SHP77 (cell line): ENCODE results near the gene PANX3.

Experiments used
- DNase-seq, 2 experiments: peaks; one replicate each; lab custom pipeline; 2025; lab: John Stamatoyannopoulos, UW

Gene PANX3

GRCh38 chr11:124618863-124619262 lies 7.6 kb downstream of the PANX3 start:
- DNase-seq: no peak

GRCh38 chr11:124622531-124623451 lies 11.6 kb downstream of the PANX3 start, which contains the start of gene TBRG1:
TSS of gene TBRG1 (plus strand) at chr11:124622864. CDS start at chr11:124623084, 220 bp downstream.
- peak; percentile 86 to 93 for DNase-seq

- no peak for DNase-seq
Observed at GRCh38 chr11:124623861-124624525, 12.8 kb downstream of the PANX3 start.

- no peak for DNase-seq
Observed at GRCh38 chr11:124625504-124626168, 14.4 kb downstream of the PANX3 start.

- no peak for DNase-seq
Observed at GRCh38 chr11:124627546-124627945, 16.3 kb downstream of the PANX3 start.

DNA sequence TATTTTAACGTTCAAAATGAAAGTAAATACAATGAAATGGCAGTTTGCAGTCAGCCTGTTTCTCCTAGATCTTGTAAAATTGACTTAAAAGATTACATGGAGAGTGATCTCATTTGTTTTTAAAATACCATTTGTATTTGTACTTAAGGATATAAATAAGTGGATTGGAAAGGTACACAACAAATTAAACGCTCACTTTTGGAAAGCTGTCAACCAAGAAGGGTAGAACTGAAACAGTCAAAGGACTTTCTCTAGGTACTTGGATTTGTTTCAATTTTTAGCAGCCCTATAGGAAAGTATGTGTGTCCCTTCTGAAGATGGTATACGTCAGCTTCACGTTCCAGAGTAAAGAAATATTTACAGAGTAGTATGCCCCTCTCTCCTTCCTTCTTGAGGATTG lies 18.7 kb downstream of the PANX3 start:
- no peak for DNase-seq

- DNase-seq: no peak
Observed at GRCh38 chr11:124633355-124633754, 22.1 kb downstream of the PANX3 start.

GRCh38 chr11:124635932-124636331 lies 24.7 kb downstream of the PANX3 start:
- no peak for DNase-seq

DNA sequence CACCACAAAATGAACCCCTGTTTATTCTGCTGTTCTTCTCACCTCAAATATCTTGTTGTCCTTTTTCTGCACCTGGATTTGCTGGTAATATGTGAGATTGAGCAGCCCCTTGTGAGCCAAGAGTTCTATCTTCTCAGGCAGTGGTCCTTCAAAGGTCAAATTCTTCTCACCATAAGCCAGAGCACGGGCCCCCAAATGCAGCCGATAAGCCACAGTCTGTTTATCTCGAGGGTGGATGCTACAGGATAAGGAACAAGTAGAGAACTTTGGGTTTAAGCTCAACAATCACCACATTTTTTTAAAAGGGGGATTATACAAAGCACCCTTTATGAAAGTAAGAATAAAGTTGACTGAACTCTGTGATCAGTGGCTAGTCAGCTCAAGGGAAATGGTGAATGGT lies 27.3 kb downstream of the PANX3 start:
- no peak for DNase-seq

GRCh38 chr11:124639186-124639585 lies 28.0 kb downstream of the PANX3 start:
- DNase-seq: no peak

DNA sequence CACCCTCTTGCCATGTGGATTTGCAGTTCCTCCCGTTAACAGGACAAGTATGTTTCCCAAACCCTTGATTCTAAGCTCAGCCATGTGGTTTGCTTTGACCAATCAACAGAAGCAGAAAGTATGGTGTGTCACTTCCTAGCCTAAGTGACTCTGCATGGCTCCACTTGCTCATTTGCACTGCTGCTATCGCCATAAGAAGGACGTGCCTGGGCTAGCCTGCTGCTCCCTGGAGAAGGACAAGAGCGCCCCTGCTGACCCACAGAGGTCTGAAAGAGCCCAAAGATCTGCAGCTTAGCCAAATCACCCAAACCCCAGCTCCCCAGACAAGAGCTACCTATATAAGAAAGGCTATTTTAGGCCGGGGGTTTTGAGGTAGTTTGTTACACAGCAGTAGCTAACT lies 29.4 kb downstream of the PANX3 start:
- DNase-seq: no peak

- no peak for DNase-seq
Observed at GRCh38 chr11:124642628-124643027, 31.4 kb downstream of the PANX3 start.

- no peak for DNase-seq
Observed at GRCh38 chr11:124643042-124643604, 31.9 kb downstream of the PANX3 start.

- DNase-seq: no peak
Observed at GRCh38 chr11:124643605-124644425, 32.6 kb downstream of the PANX3 start.

DNA sequence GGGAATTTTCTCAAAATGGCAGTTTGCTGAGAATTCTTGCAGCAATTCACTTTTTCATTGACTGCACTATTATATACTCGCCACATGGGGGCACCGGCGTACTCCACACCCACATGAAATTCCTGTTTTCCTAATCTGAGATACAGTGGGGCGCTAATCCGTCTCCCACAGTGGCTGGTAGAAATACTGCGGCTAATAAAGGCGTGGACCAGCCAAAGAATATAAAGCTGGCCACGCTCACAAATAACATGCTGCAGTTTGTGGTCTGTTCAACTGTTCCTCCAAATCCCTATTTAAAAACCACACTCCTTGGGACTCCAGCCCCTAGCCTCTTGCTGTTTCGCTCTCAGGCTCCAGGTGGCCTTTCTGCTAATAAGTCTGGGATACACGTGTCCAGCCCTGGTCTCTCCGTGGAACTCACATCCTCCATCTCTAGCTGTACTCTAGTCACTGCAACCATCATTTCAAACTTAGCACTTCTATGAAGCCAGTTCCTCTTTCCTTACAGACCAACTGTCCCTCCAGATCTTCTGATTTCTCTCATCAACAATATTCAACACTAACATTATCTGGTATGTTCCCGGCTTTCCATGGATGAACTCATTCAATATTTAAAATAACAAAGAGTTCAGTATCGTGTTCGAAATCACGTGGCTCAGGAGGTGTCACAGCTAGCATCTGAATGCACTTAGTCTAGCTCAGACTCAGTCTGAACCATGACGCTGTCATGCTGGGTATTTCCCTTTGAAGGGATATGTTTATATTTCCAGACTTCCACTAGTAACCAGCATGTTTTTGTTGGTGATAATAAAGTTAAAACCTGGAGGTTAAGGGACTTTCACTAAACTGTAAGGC lies 33.4 kb downstream of the PANX3 start:
- peak; percentile 52 to 70 for DNase-seq

- DNase-seq: no peak
Observed at GRCh38 chr11:124646148-124646547, 34.9 kb downstream of the PANX3 start.

- DNase-seq: no peak
Observed at GRCh38 chr11:124648610-124649009, 37.4 kb downstream of the PANX3 start.

DNA sequence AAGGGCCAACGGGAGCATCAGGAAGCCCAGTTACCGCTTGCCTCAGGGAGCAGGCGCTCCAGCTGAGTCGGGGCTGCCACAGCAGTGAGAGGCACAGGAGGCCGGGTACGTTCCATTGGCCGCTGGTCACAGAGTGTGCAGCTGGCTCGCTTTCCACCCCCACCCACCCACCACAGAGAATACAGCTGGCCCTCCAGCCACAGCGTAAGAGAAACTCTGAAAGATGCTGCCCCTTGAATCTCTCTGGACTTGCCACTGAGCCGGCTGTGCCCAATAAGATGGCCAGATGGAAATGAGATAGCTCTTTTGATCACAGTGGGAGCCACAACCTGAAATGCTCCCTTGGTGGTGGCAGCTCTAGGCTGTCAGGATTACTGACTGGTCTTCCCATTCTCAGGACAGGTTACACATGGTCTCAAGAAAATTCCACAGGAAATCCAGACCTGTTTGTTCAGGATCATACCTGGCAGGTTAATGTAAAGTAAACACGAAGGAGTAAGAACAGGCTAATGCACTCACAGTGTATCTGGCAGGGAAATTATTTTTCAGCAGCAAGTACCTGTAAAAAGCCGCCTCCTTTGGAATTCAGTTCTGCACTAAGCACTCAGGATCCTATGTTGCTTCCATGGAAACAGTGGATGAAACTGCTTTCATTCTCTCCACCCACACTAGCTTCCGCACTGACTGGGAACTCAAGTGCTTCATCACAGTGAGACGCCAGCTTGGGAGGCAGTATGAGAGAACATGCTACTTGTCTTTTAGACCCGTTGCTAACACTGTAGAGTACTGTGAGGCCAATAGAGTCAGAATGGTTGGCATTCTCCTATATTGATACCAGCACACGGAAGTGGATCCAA lies 45.8 kb downstream of the PANX3 start:
- DNase-seq: no peak

DNA sequence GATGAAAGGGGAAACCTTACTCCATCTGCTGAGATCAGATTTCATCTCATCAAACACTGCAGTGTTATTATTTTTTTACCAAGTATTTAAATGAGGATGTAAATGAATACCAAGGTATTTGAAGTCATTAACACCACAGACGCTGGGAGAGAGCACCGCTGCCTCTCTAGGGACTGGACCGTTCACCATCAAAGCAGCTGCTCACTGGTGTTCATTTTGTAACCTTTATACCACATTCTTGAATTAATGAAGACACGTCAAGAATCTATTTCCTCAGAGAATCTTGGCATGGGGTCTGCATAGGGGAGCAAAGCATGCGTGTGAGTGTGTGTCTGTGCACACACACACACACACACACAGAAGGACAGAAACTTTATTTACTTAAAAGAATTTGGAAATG lies 46.7 kb downstream of the PANX3 start:
- no peak for DNase-seq

DNA sequence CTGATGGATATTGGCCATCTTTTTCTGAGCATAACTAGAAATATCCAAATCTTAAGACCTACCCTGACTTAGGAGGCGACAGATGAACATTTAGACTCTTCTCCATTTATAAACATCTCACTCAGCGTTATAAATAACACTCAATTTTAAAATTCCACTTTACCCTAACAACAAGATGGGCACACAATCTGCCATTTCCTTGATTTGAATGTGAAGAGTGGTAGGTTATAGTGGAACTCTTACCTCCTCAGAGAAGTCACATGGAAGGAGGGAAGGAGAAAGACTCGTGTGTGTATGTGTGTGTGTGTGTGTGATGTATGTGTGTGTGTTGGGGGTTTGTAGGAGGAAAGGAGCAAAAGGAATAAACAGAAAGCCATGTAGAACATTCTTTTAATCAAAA lies 47.3 kb downstream of the PANX3 start:
- no peak for DNase-seq
